Activated T-cell treated with anti-CD3 and anti-CD28 coated beads, Interleukin-2, amount 50 U/mL, for 4 hours (primary cell): ENCODE results near the gene MTMR3. TPM values are rescaled to one million over a fixed set of nuclear protein-coding genes. Genes with fewer than 3 reads are reported as not detected.

Experiments used
- ATAC-seq, 2 donors: fragments of 200-7000 bp; cut with Tn5 transposase; one replicate each; pipeline ENCODE4 v1.10.0; 2021
- DNase-seq: peaks from one replicate; pipeline ENCODE4 v3.0.0-alpha.2; 2020
- H3K27me3 Mint-ChIP-seq: one replicate; pipeline ENCODE4 v1.8.0; 2021; ENCODE audit warnings: low read depth, mixed read lengths
- H3K36me3 Mint-ChIP-seq: one replicate; pipeline ENCODE4 v1.8.0; 2022; ENCODE audit warnings: mixed read lengths; ENCODE audit not compliant: insufficient read depth
- H3K4me1 Mint-ChIP-seq: one replicate; pipeline ENCODE4 v1.8.0; 2021; ENCODE audit warnings: low read depth, mixed read lengths
- H3K4me3 Mint-ChIP-seq: one replicate; pipeline ENCODE4 v1.8.0; 2021; ENCODE audit warnings: mild to moderate bottlenecking, moderate library complexity, mixed read lengths
- H3K9me3 Mint-ChIP-seq: one replicate; pipeline ENCODE4 v1.8.0; 2021; ENCODE audit warnings: mixed read lengths
- total RNA-seq, 3 donors: library from RNA; stranded (reverse); gene quantifications; one replicate each; pipeline ENCODE4 v1.2.1, GENCODE V29; 2021

The MTMR3 gene
- total RNA-seq, 3 donors from 2014 or later = 15.2 to 19.8 (median 15.8) TPM

GRCh38 chr22:30036656-30037055 is 153.7 kb downstream of the MTMR3 start:
- no peaks in the 10 kb centered on the region for H3K27me3 Mint-ChIP-seq
- no peaks in the 10 kb centered on the region for H3K9me3 Mint-ChIP-seq
- no peak overlapping the region for H3K4me3 Mint-ChIP-seq
- H3K4me1 Mint-ChIP-seq = no peaks in the 10 kb centered on the region
- no peaks in the 10 kb centered on the region for H3K36me3 Mint-ChIP-seq
- ATAC-seq (no peak), DNase-seq (no peak)

GRCh38 chr22:30038219-30038618 is 155.2 kb downstream of the MTMR3 start:
- Mint-ChIP-seq H3K4me3 (no peak overlapping the region), H3K27me3 (peaks cover 7% of the 10 kb centered on the region), H3K4me1 (no peaks in the 10 kb centered on the region), H3K9me3 (no peaks in the 10 kb centered on the region), H3K36me3 (no peaks in the 10 kb centered on the region)
- DNase-seq = no peak
- no peak for ATAC-seq

GRCh38 chr22:30040499-30041260 is 157.7 kb downstream of the MTMR3 start:
- Mint-ChIP-seq H3K4me3 (no peak overlapping the region), H3K4me1 (no peaks in the 10 kb centered on the region), H3K27me3 (peaks cover 9% of the 10 kb centered on the region), H3K36me3 (no peaks in the 10 kb centered on the region), H3K9me3 (no peaks in the 10 kb centered on the region)
- ATAC-seq (no peak), DNase-seq (no peak)

GRCh38 chr22:30041475-30041874 is 158.5 kb downstream of the MTMR3 start:
- no peaks in the 10 kb centered on the region for H3K36me3 Mint-ChIP-seq
- DNase-seq (no peak), ATAC-seq (no peak)
- peaks cover 2% of the 10 kb centered on the region for H3K4me1 Mint-ChIP-seq
- H3K27me3 Mint-ChIP-seq = peaks cover 9% of the 10 kb centered on the region
- H3K4me3 Mint-ChIP-seq = no peak overlapping the region
- no peaks in the 10 kb centered on the region for H3K9me3 Mint-ChIP-seq

- no peaks in the 10 kb centered on the region for H3K9me3 Mint-ChIP-seq
- DNase-seq = no peak
- H3K27me3 Mint-ChIP-seq = peaks cover 9% of the 10 kb centered on the region
- ATAC-seq = no peak
- H3K4me1 Mint-ChIP-seq = peaks cover 4% of the 10 kb centered on the region
- no peak overlapping the region for H3K4me3 Mint-ChIP-seq
- no peaks in the 10 kb centered on the region for H3K36me3 Mint-ChIP-seq
These were observed 158.9 kb downstream of the MTMR3 start for GRCh38 chr22:30041881-30042280.

- H3K27me3 Mint-ChIP-seq = peaks cover 9% of the 10 kb centered on the region
- H3K4me3 Mint-ChIP-seq = no peak overlapping the region
- no peaks in the 10 kb centered on the region for H3K9me3 Mint-ChIP-seq
- ATAC-seq = no peak
- peaks cover 13% of the 10 kb centered on the region for H3K4me1 Mint-ChIP-seq
- H3K36me3 Mint-ChIP-seq = no peaks in the 10 kb centered on the region
- DNase-seq = no peak
These were observed 160.2 kb downstream of the MTMR3 start for GRCh38 chr22:30043161-30043560.

GRCh38 chr22:30044369-30044768 is 161.4 kb downstream of the MTMR3 start:
- ATAC-seq (peak; percentile 18 to 23), DNase-seq (no peak)
- Mint-ChIP-seq H3K4me3 (no peak overlapping the region), H3K36me3 (no peaks in the 10 kb centered on the region), H3K27me3 (peaks cover 9% of the 10 kb centered on the region), H3K4me1 (peaks cover 13% of the 10 kb centered on the region), H3K9me3 (no peaks in the 10 kb centered on the region)

GRCh38 chr22:30044881-30045493 is 162.0 kb downstream of the MTMR3 start:
- DNase-seq (no peak), ATAC-seq (no peak)
- Mint-ChIP-seq H3K9me3 (no peaks in the 10 kb centered on the region), H3K4me1 (peaks cover 13% of the 10 kb centered on the region), H3K36me3 (no peaks in the 10 kb centered on the region), H3K27me3 (peaks cover 9% of the 10 kb centered on the region), H3K4me3 (no peak overlapping the region)

GRCh38 chr22:30045494-30045887 is 162.5 kb downstream of the MTMR3 start:
- H3K36me3 Mint-ChIP-seq = no peaks in the 10 kb centered on the region
- ATAC-seq (no peak), DNase-seq (no peak)
- H3K4me1 Mint-ChIP-seq = peaks cover 13% of the 10 kb centered on the region
- no peak overlapping the region for H3K4me3 Mint-ChIP-seq
- H3K9me3 Mint-ChIP-seq = no peaks in the 10 kb centered on the region
- peaks cover 9% of the 10 kb centered on the region for H3K27me3 Mint-ChIP-seq

GRCh38 chr22:30045901-30046715 is 163.1 kb downstream of the MTMR3 start:
- H3K36me3 Mint-ChIP-seq = no peaks in the 10 kb centered on the region

GRCh38 chr22:30046716-30047363 is 163.9 kb downstream of the MTMR3 start:
- DNase-seq (no peak), ATAC-seq (no peak)
- no peaks in the 10 kb centered on the region for H3K36me3 Mint-ChIP-seq
- peaks cover 9% of the 10 kb centered on the region for H3K27me3 Mint-ChIP-seq
- peaks cover 13% of the 10 kb centered on the region for H3K4me1 Mint-ChIP-seq
- peak overlapping the region; percentile 21 for H3K4me3 Mint-ChIP-seq
- no peaks in the 10 kb centered on the region for H3K9me3 Mint-ChIP-seq

More at GRCh38 chr22:30045901-30046715, 163.1 kb downstream of the MTMR3 start:
- Mint-ChIP-seq H3K4me3 (no peak overlapping the region), H3K4me1 (peaks cover 13% of the 10 kb centered on the region), H3K27me3 (peaks cover 9% of the 10 kb centered on the region), H3K9me3 (no peaks in the 10 kb centered on the region)
- DNase-seq (no peak), ATAC-seq (no peak)

- Mint-ChIP-seq H3K4me3 (peak overlapping the region; percentile 21), H3K9me3 (no peaks in the 10 kb centered on the region), H3K4me1 (peaks cover 13% of the 10 kb centered on the region), H3K36me3 (no peaks in the 10 kb centered on the region), H3K27me3 (peaks cover 6% of the 10 kb centered on the region)
- no peak for DNase-seq
- no peak for ATAC-seq
These were observed 164.4 kb downstream of the MTMR3 start for GRCh38 chr22:30047364-30047738.

GRCh38 chr22:30048681-30049080 is 165.7 kb downstream of the MTMR3 start:
- H3K4me3 Mint-ChIP-seq = no peak overlapping the region
- no peaks in the 10 kb centered on the region for H3K27me3 Mint-ChIP-seq
- DNase-seq (no peak), ATAC-seq (no peak)
- no peaks in the 10 kb centered on the region for H3K36me3 Mint-ChIP-seq
- H3K4me1 Mint-ChIP-seq = peaks cover 13% of the 10 kb centered on the region
- H3K9me3 Mint-ChIP-seq = no peaks in the 10 kb centered on the region

GRCh38 chr22:30054067-30054763 is 171.2 kb downstream of the MTMR3 start:
- Mint-ChIP-seq H3K36me3 (no peaks in the 10 kb centered on the region), H3K9me3 (peaks cover 15% of the 10 kb centered on the region), H3K27me3 (peaks cover 3% of the 10 kb centered on the region), H3K4me1 (no peaks in the 10 kb centered on the region), H3K4me3 (no peak overlapping the region)
- ATAC-seq = no peak
- DNase-seq = no peak
